Activated CD4-positive, alpha-beta T cell treated with anti-CD3 and anti-CD28 coated beads for 36 hours (primary cell): Measurements from ENCODE around the gene MSI2. TPM values are rescaled to one million over a fixed set of nuclear protein-coding genes. Genes with fewer than 3 reads are reported as not detected.
A peak's percentile ranks its signal among the peaks of the same experiment; 100 is the strongest.

Experiments used
- ATAC-seq: fragments of 200-7000 bp; cut with Tn5 transposase; one replicate; pipeline ENCODE4 v1.10.0; 2021; ENCODE audit warnings: mild to moderate bottlenecking, moderate library complexity
- CTCF ChIA-PET: fragments of 350-600 bp; sonication (Branson Sonifier 250); formaldehyde crosslinking; loops from one replicate; lab custom pipeline; 2021; ENCODE audit warnings: antibody characterized with exemption; lab: Charles Lee
- POLR2A ChIA-PET: fragments of 350-600 bp; sonication (Branson Sonifier 250); formaldehyde crosslinking; loops from one replicate; lab custom pipeline; 2021; ENCODE audit warnings: antibody characterized with exemption, inconsistent platforms; lab: Charles Lee
- DNase-seq: peaks from one replicate; pipeline ENCODE4 v3.0.0-alpha.2; 2020
- H3K27ac Mint-ChIP-seq: one replicate; pipeline ENCODE4 v1.8.0; 2021; ENCODE audit warnings: mixed read lengths
- H3K27me3 Mint-ChIP-seq: one replicate; pipeline ENCODE4 v1.8.0; 2021; ENCODE audit warnings: mixed read lengths
- H3K36me3 Mint-ChIP-seq: one replicate; pipeline ENCODE4 v1.8.0; 2021; ENCODE audit warnings: low read depth, mixed read lengths
- H3K4me1 Mint-ChIP-seq: one replicate; pipeline ENCODE4 v1.8.0; 2021; ENCODE audit warnings: mixed read lengths
- H3K4me3 Mint-ChIP-seq: one replicate; pipeline ENCODE4 v1.8.0; 2021; ENCODE audit warnings: mild to moderate bottlenecking, moderate library complexity, mixed read lengths
- H3K9me3 Mint-ChIP-seq: one replicate; pipeline ENCODE4 v1.8.0; 2021; ENCODE audit warnings: low read depth, mixed read lengths
- intact Hi-C, 2 experiments: fragments of 100-400 bp; cut with DNase I in 1 of 2; cut with micrococcal nuclease in 1 of 2; formaldehyde crosslinking; loops; one replicate each; pipeline versions ENCODE4 v1.14.2 to v1.15.1; 2022 to 2024; cut with DNase I, micrococcal nuclease
- total RNA-seq, 2 experiments: library from RNA; stranded (reverse); gene quantifications; one replicate each; pipeline ENCODE4 v1.2.3, GENCODE V29; 2021

MSI2 gene
- total RNA-seq, 2 experiments from 2014 or later = 55.3 to 57.2 TPM

DNA sequence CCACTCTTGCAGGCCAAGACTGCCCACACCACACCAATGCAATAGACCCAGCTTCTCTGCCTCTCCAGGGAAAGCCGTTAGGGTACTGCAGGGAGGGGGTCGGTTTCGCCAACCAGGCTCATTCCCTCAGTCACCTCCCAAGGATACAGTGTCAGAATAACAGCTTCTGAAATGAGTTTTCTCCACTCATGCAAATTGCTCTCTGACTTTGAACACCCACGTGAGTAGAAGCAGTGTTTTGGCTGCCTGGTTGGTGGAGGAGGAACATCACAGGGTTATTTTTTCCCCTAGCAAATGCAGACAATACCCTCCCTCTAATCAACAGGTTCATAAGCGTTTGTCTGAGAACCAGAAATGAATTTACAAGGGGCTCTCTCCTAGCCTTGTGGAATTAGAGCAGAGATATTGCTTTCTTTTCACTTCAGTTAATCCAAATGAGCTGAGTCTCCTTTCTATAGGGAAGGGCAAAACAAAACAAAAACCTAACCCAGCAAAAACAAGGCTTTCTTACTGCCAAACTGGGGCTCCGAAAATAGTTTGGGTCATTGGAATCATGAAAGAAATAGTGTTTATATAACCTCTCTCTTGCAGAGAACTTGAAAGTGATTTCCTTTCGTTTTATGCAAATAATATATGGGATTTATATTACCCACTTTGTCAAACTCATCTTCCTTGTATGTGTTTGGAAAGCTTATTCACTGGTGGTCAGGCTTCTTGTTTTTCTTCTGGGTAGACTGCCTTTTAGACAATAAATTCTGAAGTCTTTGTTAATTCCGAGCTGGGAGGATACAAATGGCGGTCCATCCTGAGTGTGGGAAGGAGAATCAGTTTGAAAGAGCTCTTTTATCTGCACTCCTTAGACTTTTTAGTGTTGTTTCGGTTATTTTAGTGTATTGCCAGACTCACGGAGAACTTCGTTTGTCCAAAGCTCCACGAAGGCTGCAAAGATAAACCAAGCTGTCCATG is 229.9 kb downstream of the MSI2 start:
- Mint-ChIP-seq H3K4me3 (no peak overlapping the region), H3K27me3 (no peaks in the 10 kb centered on the region), H3K36me3 (peaks cover 6% of the 10 kb centered on the region), H3K27ac (peak overlapping the region; percentile 41), H3K4me1 (peaks cover 56% of the 10 kb centered on the region), H3K9me3 (no peaks in the 10 kb centered on the region)
- DNase-seq (peak; percentile 26), ATAC-seq (peak; percentile 80)
- CTCF ChIA-PET = interaction anchor here (0.8 to 1.0 kb wide), 2 partner anchors 13 to 298 kb away, joined by 3 read pairs; no protein-coding TSS in a partner anchor
- intact Hi-C loops = no loop called here
- POLR2A ChIA-PET = interaction anchor here (1.3 kb wide), 1 partner anchor 12 kb away, joined by 5 read pairs; no protein-coding TSS in a partner anchor

- ChIA-PET CTCF (interaction anchor here (0.8 kb wide), 1 partner anchor 297 kb away, joined by 3 read pairs; no protein-coding TSS in a partner anchor), POLR2A (no interaction called here)
- peaks cover 6% of the 10 kb centered on the region for H3K36me3 Mint-ChIP-seq
- H3K4me1 Mint-ChIP-seq = peaks cover 52% of the 10 kb centered on the region
- no peaks in the 10 kb centered on the region for H3K9me3 Mint-ChIP-seq
- no peak overlapping the region for H3K4me3 Mint-ChIP-seq
- peak overlapping the region; percentile 1 for H3K27ac Mint-ChIP-seq
- intact Hi-C loops = no loop called here
- ATAC-seq (no peak), DNase-seq (no peak)
- no peaks in the 10 kb centered on the region for H3K27me3 Mint-ChIP-seq
Measured at GRCh38 chr17:57486882-57487301, 230.6 kb downstream of the MSI2 start.

GRCh38 chr17:57487573-57487972 is 231.2 kb downstream of the MSI2 start:
- H3K9me3 Mint-ChIP-seq = no peaks in the 10 kb centered on the region
- peaks cover 49% of the 10 kb centered on the region for H3K4me1 Mint-ChIP-seq
- ATAC-seq (no peak), DNase-seq (no peak)
- no peak overlapping the region for H3K27ac Mint-ChIP-seq
- ChIA-PET POLR2A (interaction anchor here (0.5 kb wide), 1 partner anchor 77 kb away, joined by 3 read pairs; no protein-coding TSS in a partner anchor), CTCF (no interaction called here)
- H3K36me3 Mint-ChIP-seq = peaks cover 2% of the 10 kb centered on the region
- intact Hi-C loops = no loop called here
- H3K4me3 Mint-ChIP-seq = no peak overlapping the region
- no peaks in the 10 kb centered on the region for H3K27me3 Mint-ChIP-seq

DNA sequence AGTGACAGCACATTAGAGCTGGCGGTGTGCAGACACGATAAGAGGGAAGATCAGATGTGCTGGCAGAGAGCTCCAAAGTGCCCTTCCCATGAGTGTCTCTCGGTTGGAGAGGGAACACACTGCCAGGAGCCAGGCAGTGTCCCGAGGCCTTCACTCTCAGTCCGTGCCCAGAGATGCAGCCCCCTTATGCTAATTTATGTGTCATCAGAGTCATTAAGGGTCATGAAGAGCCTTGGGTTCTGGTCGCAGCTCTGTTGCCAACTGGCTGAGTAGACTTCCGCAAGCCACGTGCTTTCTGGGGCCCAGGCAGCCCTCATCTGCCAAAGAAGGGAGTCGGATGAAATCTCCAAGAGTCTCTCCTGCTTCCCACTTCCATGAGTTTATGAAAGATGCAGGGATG is 232.5 kb downstream of the MSI2 start:
- ATAC-seq (no peak), DNase-seq (no peak)
- Mint-ChIP-seq H3K9me3 (no peaks in the 10 kb centered on the region), H3K27ac (no peak overlapping the region), H3K4me1 (peaks cover 40% of the 10 kb centered on the region), H3K36me3 (peaks cover 2% of the 10 kb centered on the region), H3K27me3 (no peaks in the 10 kb centered on the region), H3K4me3 (no peak overlapping the region)
- intact Hi-C loops = no loop called here
- ChIA-PET POLR2A (no interaction called here), CTCF (interaction anchor here (1.0 to 1.1 kb wide), 3 partner anchors 10 to 246 kb away, joined by 3 read pairs; no protein-coding TSS in a partner anchor)

GRCh38 chr17:57489321-57489720 is 233.0 kb downstream of the MSI2 start:
- intact Hi-C loops = no loop called here
- POLR2A ChIA-PET = no interaction called here
- no peak for ATAC-seq

GRCh38 chr17:57490111-57490845 is 234.0 kb downstream of the MSI2 start:
- intact Hi-C loops = no loop called here
- CTCF ChIA-PET = interaction anchor here (0.7 to 1.1 kb wide), 6 partner anchors 9 to 457 kb away, joined by 3 to 4 read pairs (median 3); no protein-coding TSS in a partner anchor
- Mint-ChIP-seq H3K9me3 (no peaks in the 10 kb centered on the region), H3K27ac (no peak overlapping the region), H3K4me1 (peaks cover 26% of the 10 kb centered on the region), H3K4me3 (no peak overlapping the region), H3K27me3 (no peaks in the 10 kb centered on the region), H3K36me3 (peaks cover 2% of the 10 kb centered on the region)
- no peak for ATAC-seq
- no peak for DNase-seq
- POLR2A ChIA-PET = no interaction called here

More at GRCh38 chr17:57489321-57489720, 233.0 kb downstream of the MSI2 start:
- Mint-ChIP-seq H3K4me3 (no peak overlapping the region), H3K27me3 (no peaks in the 10 kb centered on the region), H3K36me3 (peaks cover 2% of the 10 kb centered on the region), H3K9me3 (no peaks in the 10 kb centered on the region), H3K27ac (no peak overlapping the region), H3K4me1 (peaks cover 36% of the 10 kb centered on the region)
- CTCF ChIA-PET = interaction anchor here (1.0 to 1.1 kb wide), 4 partner anchors 9 to 246 kb away, joined by 3 to 4 read pairs (median 3); no protein-coding TSS in a partner anchor
- DNase-seq = no peak

DNA sequence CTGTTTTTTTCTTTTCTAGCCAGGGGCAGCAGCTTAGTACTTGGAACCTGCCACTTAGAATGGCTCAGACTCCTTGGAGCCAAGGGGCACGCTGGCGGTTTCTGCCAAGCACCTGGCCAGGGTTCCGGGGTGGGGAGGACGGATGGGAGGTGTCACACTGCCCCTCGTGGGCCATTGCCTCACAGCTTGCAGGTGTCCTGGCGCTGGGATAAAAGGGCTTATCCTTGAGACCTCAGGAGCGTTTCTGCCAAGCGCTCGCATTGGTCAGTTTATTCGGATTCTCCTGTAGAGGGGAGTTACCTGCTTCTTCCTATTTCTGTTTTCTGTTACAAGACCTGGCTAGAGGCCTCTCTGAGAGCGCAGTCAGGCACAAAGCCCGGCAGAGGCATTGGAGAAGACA is 234.6 kb downstream of the MSI2 start:
- ChIA-PET CTCF (interaction anchor here (0.7 kb wide), 2 partner anchors 17 to 458 kb away, joined by 3 read pairs; no protein-coding TSS in a partner anchor), POLR2A (no interaction called here)
- ATAC-seq (no peak), DNase-seq (no peak)
- no peaks in the 10 kb centered on the region for H3K27me3 Mint-ChIP-seq
- H3K9me3 Mint-ChIP-seq = no peaks in the 10 kb centered on the region
- intact Hi-C loops = no loop called here
- H3K4me1 Mint-ChIP-seq = peaks cover 22% of the 10 kb centered on the region
- no peak overlapping the region for H3K4me3 Mint-ChIP-seq
- H3K36me3 Mint-ChIP-seq = peaks cover 2% of the 10 kb centered on the region
- no peak overlapping the region for H3K27ac Mint-ChIP-seq

DNA sequence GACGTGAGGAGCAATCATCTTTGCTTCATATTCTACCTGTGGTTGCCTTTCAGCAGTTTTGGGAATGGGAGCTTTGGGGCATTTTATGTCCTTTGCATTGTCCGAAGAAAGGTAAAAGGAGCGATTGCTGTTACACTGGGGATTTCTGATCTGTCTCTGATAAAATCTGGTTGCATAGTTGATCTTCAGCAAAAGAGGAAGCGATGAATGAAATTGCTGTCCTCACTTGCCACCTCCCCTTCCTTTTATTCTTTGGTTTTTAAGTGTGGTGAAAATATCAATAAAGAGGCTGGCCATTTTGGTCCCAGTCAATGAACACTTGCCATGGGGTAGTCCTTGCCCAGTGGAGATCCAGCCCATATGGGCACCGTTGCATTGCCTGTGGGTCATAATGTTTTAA is 236.8 kb downstream of the MSI2 start:
- ATAC-seq = no peak
- ChIA-PET POLR2A (no interaction called here), CTCF (no interaction called here)
- Mint-ChIP-seq H3K9me3 (no peaks in the 10 kb centered on the region), H3K27ac (no peak overlapping the region), H3K4me3 (no peak overlapping the region), H3K36me3 (peaks cover 2% of the 10 kb centered on the region), H3K27me3 (no peaks in the 10 kb centered on the region), H3K4me1 (peaks cover 9% of the 10 kb centered on the region)
- DNase-seq = no peak
- intact Hi-C loops = no loop called here

- POLR2A ChIA-PET = no interaction called here
- no peaks in the 10 kb centered on the region for H3K27me3 Mint-ChIP-seq
Measured at GRCh38 chr17:57493625-57494024, 237.3 kb downstream of the MSI2 start.

DNA sequence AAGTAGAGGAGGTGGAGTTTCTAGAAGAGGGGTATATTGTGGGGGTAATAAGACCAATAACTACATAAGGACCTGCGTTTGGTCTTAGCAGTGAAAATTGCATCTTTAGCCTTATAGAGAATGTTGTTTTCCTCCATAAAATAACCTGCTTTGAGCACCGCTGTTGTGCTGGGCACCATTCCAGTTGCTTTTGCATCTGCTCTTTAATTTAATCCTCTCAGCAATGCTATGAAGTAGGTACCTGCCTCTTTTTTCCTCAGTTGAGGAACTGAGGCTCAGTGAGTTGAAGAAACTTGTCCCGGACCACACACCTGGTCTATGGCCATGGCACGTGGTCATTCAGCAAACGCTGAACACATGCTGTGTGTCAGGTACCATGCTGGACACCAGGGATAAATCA is 238.1 kb downstream of the MSI2 start:
- intact Hi-C loops = no loop called here
- Mint-ChIP-seq H3K4me3 (no peak overlapping the region), H3K27ac (no peak overlapping the region), H3K36me3 (peaks cover 2% of the 10 kb centered on the region), H3K9me3 (no peaks in the 10 kb centered on the region), H3K27me3 (no peaks in the 10 kb centered on the region), H3K4me1 (peaks cover 16% of the 10 kb centered on the region)
- ATAC-seq = no peak
- DNase-seq = no peak
- ChIA-PET CTCF (no interaction called here), POLR2A (no interaction called here)

More at GRCh38 chr17:57493625-57494024, 237.3 kb downstream of the MSI2 start:
- H3K9me3 Mint-ChIP-seq = no peaks in the 10 kb centered on the region
- DNase-seq (no peak), ATAC-seq (no peak)
- no peak overlapping the region for H3K4me3 Mint-ChIP-seq
- H3K4me1 Mint-ChIP-seq = peaks cover 13% of the 10 kb centered on the region
- CTCF ChIA-PET = no interaction called here
- intact Hi-C loops = no loop called here
- H3K36me3 Mint-ChIP-seq = peaks cover 2% of the 10 kb centered on the region
- no peak overlapping the region for H3K27ac Mint-ChIP-seq

DNA sequence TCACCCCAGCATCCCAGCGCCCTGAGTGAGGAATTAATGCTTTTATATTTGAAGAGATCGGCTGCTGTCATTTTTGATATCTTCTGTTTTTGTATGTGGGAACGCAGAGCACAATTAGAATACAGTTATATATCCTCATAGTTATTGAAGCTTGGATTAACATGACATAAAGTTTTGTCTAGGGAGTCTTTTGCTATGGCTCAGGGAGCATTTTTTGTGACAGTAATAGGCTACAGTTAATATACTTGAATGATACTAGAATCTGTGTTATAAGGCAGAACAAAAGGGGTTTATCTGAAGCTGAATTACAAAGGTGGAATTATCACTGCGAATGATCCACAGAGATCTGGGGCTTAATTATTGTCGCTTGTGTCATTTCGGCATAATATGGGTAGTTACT is 239.4 kb downstream of the MSI2 start:
- no peak overlapping the region for H3K27ac Mint-ChIP-seq
- ChIA-PET CTCF (interaction anchor here (1.1 kb wide), 1 partner anchor 253 kb away, joined by 3 read pairs; no protein-coding TSS in a partner anchor), POLR2A (no interaction called here)
- H3K36me3 Mint-ChIP-seq = no peaks in the 10 kb centered on the region
- no peak overlapping the region for H3K4me3 Mint-ChIP-seq
- DNase-seq (no peak), ATAC-seq (no peak)
- H3K27me3 Mint-ChIP-seq = no peaks in the 10 kb centered on the region
- intact Hi-C loops = no loop called here
- no peaks in the 10 kb centered on the region for H3K9me3 Mint-ChIP-seq
- peaks cover 25% of the 10 kb centered on the region for H3K4me1 Mint-ChIP-seq
